ENCODE results near the gene CCDC34.

DNA sequence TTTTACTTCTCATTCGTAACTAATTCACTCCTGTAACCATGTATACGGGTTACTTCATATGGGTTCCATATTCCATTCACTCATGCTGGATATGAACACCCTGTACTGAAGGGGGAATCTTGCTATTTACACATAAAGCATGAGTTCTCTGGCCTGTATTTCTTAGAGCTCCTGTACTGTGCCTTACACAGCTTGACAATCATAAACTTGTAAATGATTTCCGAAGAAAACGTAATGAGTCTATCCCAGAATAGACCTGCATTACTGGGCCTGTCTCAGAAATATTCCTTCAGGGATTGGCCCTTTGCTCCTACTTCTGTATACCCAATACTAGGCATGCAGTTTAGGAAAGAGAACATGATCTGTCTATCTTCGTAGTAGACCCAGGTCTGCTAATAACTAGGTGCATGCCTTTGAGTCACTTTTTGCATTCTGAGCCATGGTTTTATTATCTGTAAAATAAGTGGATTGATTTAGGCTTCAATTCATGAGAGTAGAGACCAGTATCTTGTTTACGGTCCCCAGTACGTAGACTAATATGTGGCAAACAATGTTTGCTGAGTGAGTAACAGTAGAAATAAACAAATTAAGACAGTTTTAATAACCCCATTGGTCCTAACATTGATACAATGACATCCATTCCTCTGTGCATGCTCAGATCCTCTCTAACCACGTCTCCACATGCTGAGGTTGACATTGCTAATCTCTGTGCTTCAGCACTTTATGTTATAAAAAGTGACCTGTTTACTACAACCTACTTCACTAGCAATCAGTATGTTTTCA is 1.2 kb downstream of the CCDC34 start:
- TF ChIP-seq POLR2AphosphoS5 (IDR thresholded peaks at IDR 0.05; ENCODE audit: low read depth, low read length) (no peak), SIN3A (IDR thresholded peaks at IDR 0.05; ENCODE audit: borderline replicate concordance, insufficient read depth, low read length) (no peak), FOXP2 (optimal IDR thresholded peaks at IDR 0.05; ENCODE audit: borderline replicate concordance, extremely low read depth, extremely low read length, insufficient read depth) (no peak), TAF1 (IDR thresholded peaks at IDR 0.05; ENCODE audit: borderline replicate concordance, insufficient read depth, low read length) (no peak)
- TF ChIP-seq, protein P1, sequence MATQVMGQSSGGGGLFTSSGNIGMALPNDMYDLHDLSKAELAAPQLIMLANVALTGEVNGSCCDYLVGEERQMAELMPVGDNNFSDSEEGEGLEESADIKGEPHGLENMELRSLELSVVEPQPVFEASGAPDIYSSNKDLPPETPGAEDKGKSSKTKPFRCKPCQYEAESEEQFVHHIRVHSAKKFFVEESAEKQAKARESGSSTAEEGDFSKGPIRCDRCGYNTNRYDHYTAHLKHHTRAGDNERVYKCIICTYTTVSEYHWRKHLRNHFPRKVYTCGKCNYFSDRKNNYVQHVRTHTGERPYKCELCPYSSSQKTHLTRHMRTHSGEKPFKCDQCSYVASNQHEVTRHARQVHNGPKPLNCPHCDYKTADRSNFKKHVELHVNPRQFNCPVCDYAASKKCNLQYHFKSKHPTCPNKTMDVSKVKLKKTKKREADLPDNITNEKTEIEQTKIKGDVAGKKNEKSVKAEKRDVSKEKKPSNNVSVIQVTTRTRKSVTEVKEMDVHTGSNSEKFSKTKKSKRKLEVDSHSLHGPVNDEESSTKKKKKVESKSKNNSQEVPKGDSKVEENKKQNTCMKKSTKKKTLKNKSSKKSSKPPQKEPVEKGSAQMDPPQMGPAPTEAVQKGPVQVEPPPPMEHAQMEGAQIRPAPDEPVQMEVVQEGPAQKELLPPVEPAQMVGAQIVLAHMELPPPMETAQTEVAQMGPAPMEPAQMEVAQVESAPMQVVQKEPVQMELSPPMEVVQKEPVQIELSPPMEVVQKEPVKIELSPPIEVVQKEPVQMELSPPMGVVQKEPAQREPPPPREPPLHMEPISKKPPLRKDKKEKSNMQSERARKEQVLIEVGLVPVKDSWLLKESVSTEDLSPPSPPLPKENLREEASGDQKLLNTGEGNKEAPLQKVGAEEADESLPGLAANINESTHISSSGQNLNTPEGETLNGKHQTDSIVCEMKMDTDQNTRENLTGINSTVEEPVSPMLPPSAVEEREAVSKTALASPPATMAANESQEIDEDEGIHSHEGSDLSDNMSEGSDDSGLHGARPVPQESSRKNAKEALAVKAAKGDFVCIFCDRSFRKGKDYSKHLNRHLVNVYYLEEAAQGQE (IDR thresholded peaks at IDR 0.05; ENCODE audit: insufficient read depth in 1 of 2, low read depth in 2 of 2, low read length in 2 of 2) = no peak
